ENCODE data around the gene SHROOM3. TPM values are rescaled to one million over a fixed set of nuclear protein-coding genes. Genes with fewer than 3 reads are reported as not detected.

The SHROOM3 gene
- 20.0 TPM for polyA plus RNA-seq (2013, experiment 1 of 2)
- polyA plus RNA-seq (2013, experiment 2 of 2): 15.0 TPM

DNA sequence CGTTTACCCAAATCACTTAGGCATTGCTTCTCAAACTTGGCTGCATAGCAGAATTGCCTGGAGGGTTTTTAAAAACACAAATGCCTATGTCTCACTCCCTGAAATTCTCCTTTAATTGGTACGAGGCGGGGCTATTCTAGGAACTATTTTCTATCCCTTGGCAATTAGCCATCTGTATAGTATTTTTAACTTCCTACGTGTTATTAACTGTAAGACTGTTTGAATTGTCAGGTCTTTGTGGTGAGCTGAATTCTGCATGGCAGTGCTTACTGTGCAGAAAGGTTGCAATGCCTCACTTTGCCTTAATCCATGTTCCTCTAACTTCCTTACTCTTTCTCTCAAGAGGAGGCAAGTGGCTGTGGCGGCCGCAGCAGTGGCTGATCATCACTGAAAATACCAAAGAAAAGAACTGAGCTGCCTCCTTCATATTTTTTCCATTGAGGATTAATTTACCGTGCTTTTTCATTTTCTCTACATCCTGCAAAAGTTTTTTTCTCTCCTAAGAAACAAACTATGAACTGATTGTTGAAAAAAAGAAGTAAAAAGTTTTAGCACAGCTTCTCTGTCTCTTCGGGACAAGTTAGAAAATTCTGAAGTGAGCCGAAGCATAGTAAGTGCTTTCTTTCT, at the start of gene SHROOM3:
SHROOM3 (plus strand) TSS at position 329 of the 627 bp plus-strand sequence. CDS start 824 bp downstream, outside the sequence.
- Histone ChIP-seq H3K36me3 (ENCODE audit: control insufficient read depth, insufficient read depth, low read length) (no peaks in the 10 kb centered on the region), H3K4me1 (ENCODE audit: control insufficient read depth, insufficient read depth, low read length, poor library complexity, severe bottlenecking) (peaks cover 7% of the 10 kb centered on the region), H3K9me3 (ENCODE audit: control insufficient read depth, low read length) (no peaks in the 10 kb centered on the region), H3K4me3 (ENCODE audit: extremely low read depth, insufficient read depth, low read length, poor library complexity, severe bottlenecking) (peak within 1 kb of the TSS; percentile 34), H3K27ac (ENCODE audit: low read depth, low read length, severe bottlenecking) (peak within 1 kb of the TSS; percentile 85)
- WGBS, 2 experiments (ENCODE audit: insufficient coverage in 2 of 2): 5 to 12% methylated on average over 4 to 5 of the region's 9 CpGs

- no peaks in the 10 kb centered on the region for H3K9me3 ChIP-seq (ENCODE audit: control insufficient read depth, low read length)
- H3K4me1 ChIP-seq (ENCODE audit: control insufficient read depth, insufficient read depth, low read length, poor library complexity, severe bottlenecking): no peaks in the 10 kb centered on the region
- H3K4me3 ChIP-seq (ENCODE audit: extremely low read depth, insufficient read depth, low read length, poor library complexity, severe bottlenecking): no peak overlapping the region
- H3K27ac ChIP-seq (ENCODE audit: low read depth, low read length, severe bottlenecking): no peak overlapping the region
- no peaks in the 10 kb centered on the region for H3K36me3 ChIP-seq (ENCODE audit: control insufficient read depth, insufficient read depth, low read length)
- WGBS, 2 experiments (ENCODE audit: insufficient coverage in 2 of 2): 80% methylated on average over 2 of the region's 6 CpGs; no CpG with 5 or more reads in 1 of the 2 experiments
Observed at GRCh38 chr4:76385974-76386373, 49.1 kb upstream of the SHROOM3 start.

GRCh38 chr4:76386566-76387305, 48.3 kb upstream of the SHROOM3 start:
- Histone ChIP-seq H3K36me3 (ENCODE audit: control insufficient read depth, insufficient read depth, low read length) (no peaks in the 10 kb centered on the region), H3K4me1 (ENCODE audit: control insufficient read depth, insufficient read depth, low read length, poor library complexity, severe bottlenecking) (no peaks in the 10 kb centered on the region)
- WGBS, 2 experiments (ENCODE audit: insufficient coverage in 2 of 2): 86 to 89% methylated on average over 3 to 4 of the region's 6 CpGs

GRCh38 chr4:76388160-76388908, 46.7 kb upstream of the SHROOM3 start:
- H3K27ac ChIP-seq (ENCODE audit: low read depth, low read length, severe bottlenecking): no peak overlapping the region
- WGBS, 2 experiments (ENCODE audit: insufficient coverage in 2 of 2): 90 to 93% methylated on average over 2 to 3 of the region's 3 CpGs
- H3K9me3 ChIP-seq (ENCODE audit: control insufficient read depth, low read length): no peaks in the 10 kb centered on the region

More at GRCh38 chr4:76386566-76387305, 48.3 kb upstream of the SHROOM3 start:
- no peaks in the 10 kb centered on the region for H3K9me3 ChIP-seq (ENCODE audit: control insufficient read depth, low read length)
- no peak overlapping the region for H3K4me3 ChIP-seq (ENCODE audit: extremely low read depth, insufficient read depth, low read length, poor library complexity, severe bottlenecking)
- H3K27ac ChIP-seq (ENCODE audit: low read depth, low read length, severe bottlenecking): no peak overlapping the region

GRCh38 chr4:76401654-76402053, 33.4 kb upstream of the SHROOM3 start:
- H3K36me3 ChIP-seq (ENCODE audit: control insufficient read depth, insufficient read depth, low read length): no peaks in the 10 kb centered on the region
- H3K4me1 ChIP-seq (ENCODE audit: control insufficient read depth, insufficient read depth, low read length, poor library complexity, severe bottlenecking): no peaks in the 10 kb centered on the region
- no peaks in the 10 kb centered on the region for H3K9me3 ChIP-seq (ENCODE audit: control insufficient read depth, low read length)
- 92% methylated on average over 2 of the region's 3 CpGs for WGBS, 2 experiments (ENCODE audit: insufficient coverage in 2 of 2)
- H3K4me3 ChIP-seq (ENCODE audit: extremely low read depth, insufficient read depth, low read length, poor library complexity, severe bottlenecking): no peak overlapping the region
- no peak overlapping the region for H3K27ac ChIP-seq (ENCODE audit: low read depth, low read length, severe bottlenecking)

More at GRCh38 chr4:76388160-76388908, 46.7 kb upstream of the SHROOM3 start:
- Histone ChIP-seq H3K4me1 (ENCODE audit: control insufficient read depth, insufficient read depth, low read length, poor library complexity, severe bottlenecking) (no peaks in the 10 kb centered on the region), H3K36me3 (ENCODE audit: control insufficient read depth, insufficient read depth, low read length) (no peaks in the 10 kb centered on the region), H3K4me3 (ENCODE audit: extremely low read depth, insufficient read depth, low read length, poor library complexity, severe bottlenecking) (no peak overlapping the region)

DNA sequence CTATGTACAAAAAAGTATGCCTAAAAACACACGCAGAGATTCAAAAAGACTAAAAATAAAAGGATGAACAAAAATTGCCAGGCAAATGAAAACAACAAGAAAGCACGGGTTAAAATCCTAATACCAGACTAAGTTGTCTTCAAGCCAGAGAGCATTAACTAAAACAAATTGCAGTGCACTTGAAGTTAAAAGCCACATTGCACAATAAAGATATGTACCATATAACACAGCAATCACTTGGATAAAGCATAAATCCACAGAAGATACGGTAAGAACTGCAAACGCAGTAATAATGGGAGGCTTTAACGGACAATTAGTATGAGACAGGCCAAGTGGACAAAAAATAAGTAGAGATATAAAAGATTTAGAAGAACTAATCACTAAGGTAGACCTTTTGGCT, 28.9 kb upstream of the SHROOM3 start:
- H3K27ac ChIP-seq (ENCODE audit: low read depth, low read length, severe bottlenecking): no peak overlapping the region
- no peaks in the 10 kb centered on the region for H3K36me3 ChIP-seq (ENCODE audit: control insufficient read depth, insufficient read depth, low read length)
- 40 to 64% methylated on average over 1 to 2 of the region's 5 CpGs for WGBS, 2 experiments (ENCODE audit: insufficient coverage in 2 of 2)

DNA sequence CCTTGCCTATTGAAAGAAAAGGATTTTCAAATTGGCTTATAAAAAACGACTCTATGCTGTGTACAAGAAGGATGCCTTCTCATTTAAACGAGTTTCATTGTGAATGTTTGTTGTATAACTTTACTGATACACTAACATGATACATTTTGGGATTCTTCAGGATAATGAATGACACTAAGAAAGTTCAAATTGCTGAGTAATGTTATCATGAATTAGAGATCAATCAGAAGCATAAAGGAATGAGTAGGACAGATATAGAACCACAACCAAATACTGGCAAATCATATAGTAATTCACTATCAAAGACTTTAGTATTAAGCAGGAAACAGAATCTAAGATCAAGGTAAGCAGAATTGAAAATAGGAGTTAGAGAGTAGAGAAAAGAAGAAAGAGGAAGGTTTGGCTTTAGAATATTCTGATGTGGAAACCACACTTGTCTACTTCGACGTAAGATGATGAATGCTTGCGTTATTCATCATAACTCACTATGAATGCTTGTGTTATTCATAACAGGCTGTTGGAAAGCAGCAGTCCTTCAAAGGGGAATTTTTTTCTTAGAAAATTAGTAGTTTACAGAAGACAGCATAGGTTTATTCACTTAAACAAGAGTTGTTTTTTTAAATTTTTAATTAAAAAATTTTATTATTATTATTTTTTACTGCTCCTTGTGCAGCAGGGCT, 27.4 kb upstream of the SHROOM3 start:
- Histone ChIP-seq H3K4me1 (ENCODE audit: control insufficient read depth, insufficient read depth, low read length, poor library complexity, severe bottlenecking) (no peaks in the 10 kb centered on the region), H3K9me3 (ENCODE audit: control insufficient read depth, low read length) (no peaks in the 10 kb centered on the region), H3K36me3 (ENCODE audit: control insufficient read depth, insufficient read depth, low read length) (no peaks in the 10 kb centered on the region), H3K27ac (ENCODE audit: low read depth, low read length, severe bottlenecking) (no peak overlapping the region), H3K4me3 (ENCODE audit: extremely low read depth, insufficient read depth, low read length, poor library complexity, severe bottlenecking) (no peak overlapping the region)
- WGBS, 2 experiments (ENCODE audit: insufficient coverage in 2 of 2): 91% methylated on average over 3 of the region's 5 CpGs; no CpG with 5 or more reads in 1 of the 2 experiments

More for the DNA sequence above, 28.9 kb upstream of the SHROOM3 start:
- Histone ChIP-seq H3K9me3 (ENCODE audit: control insufficient read depth, low read length) (no peaks in the 10 kb centered on the region), H3K4me3 (ENCODE audit: extremely low read depth, insufficient read depth, low read length, poor library complexity, severe bottlenecking) (no peak overlapping the region), H3K4me1 (ENCODE audit: control insufficient read depth, insufficient read depth, low read length, poor library complexity, severe bottlenecking) (no peaks in the 10 kb centered on the region)

- no peaks in the 10 kb centered on the region for H3K36me3 ChIP-seq (ENCODE audit: control insufficient read depth, insufficient read depth, low read length)
- H3K9me3 ChIP-seq (ENCODE audit: control insufficient read depth, low read length): no peaks in the 10 kb centered on the region
- H3K4me1 ChIP-seq (ENCODE audit: control insufficient read depth, insufficient read depth, low read length, poor library complexity, severe bottlenecking): no peaks in the 10 kb centered on the region
- H3K4me3 ChIP-seq (ENCODE audit: extremely low read depth, insufficient read depth, low read length, poor library complexity, severe bottlenecking): no peak overlapping the region
- no peak overlapping the region for H3K27ac ChIP-seq (ENCODE audit: low read depth, low read length, severe bottlenecking)
- WGBS, 2 experiments (ENCODE audit: insufficient coverage in 2 of 2): 100% methylated on average over 1 of the region's 3 CpGs; no CpG with 5 or more reads in 1 of the 2 experiments
Observed at GRCh38 chr4:76410636-76411035, 24.4 kb upstream of the SHROOM3 start.

DNA sequence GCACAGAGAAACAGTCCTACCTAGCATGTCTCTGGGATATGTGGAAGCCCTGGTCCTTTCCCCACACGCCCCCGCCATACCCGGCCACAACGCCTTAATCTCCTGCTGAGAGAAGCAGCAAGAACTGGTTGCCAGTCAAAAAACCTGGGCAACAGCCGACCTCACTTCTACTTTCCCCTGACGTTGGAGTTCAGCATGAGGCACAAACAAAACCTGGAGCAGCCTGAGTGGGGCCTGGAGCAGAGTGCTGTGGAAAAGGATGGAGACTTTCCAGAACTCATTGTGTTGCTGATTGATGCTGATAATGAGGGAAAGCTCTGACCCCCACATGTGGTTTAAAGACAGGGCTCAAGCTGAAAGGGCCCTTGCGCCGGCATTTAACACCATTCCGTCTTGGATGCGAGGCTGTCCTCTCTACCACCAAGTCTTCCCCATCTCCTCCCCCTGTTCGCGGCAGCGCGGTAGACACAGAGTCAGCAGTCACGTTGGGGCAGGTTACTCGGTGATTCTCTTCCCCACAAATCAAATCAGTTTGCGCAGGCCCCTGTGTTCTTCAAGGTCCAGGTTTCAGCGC, 14.8 kb upstream of the SHROOM3 start:
- Histone ChIP-seq H3K36me3 (ENCODE audit: control insufficient read depth, insufficient read depth, low read length) (no peaks in the 10 kb centered on the region), H3K4me3 (ENCODE audit: extremely low read depth, insufficient read depth, low read length, poor library complexity, severe bottlenecking) (no peak overlapping the region), H3K27ac (ENCODE audit: low read depth, low read length, severe bottlenecking) (no peak overlapping the region), H3K9me3 (ENCODE audit: control insufficient read depth, low read length) (no peaks in the 10 kb centered on the region), H3K4me1 (ENCODE audit: control insufficient read depth, insufficient read depth, low read length, poor library complexity, severe bottlenecking) (no peaks in the 10 kb centered on the region)
- 87 to 91% methylated on average over 16 to 18 of the region's 18 CpGs for WGBS, 2 experiments (ENCODE audit: insufficient coverage in 2 of 2)
